Measurements from ENCODE around the gene OR2AE1. TPM values are rescaled to one million over a fixed set of nuclear protein-coding genes. Genes with fewer than 3 reads are reported as not detected.

The OR2AE1 gene
- total RNA-seq, 4 donors from 2014 or later: 0.72 to 1.2 TPM; not detected in 2

DNA sequence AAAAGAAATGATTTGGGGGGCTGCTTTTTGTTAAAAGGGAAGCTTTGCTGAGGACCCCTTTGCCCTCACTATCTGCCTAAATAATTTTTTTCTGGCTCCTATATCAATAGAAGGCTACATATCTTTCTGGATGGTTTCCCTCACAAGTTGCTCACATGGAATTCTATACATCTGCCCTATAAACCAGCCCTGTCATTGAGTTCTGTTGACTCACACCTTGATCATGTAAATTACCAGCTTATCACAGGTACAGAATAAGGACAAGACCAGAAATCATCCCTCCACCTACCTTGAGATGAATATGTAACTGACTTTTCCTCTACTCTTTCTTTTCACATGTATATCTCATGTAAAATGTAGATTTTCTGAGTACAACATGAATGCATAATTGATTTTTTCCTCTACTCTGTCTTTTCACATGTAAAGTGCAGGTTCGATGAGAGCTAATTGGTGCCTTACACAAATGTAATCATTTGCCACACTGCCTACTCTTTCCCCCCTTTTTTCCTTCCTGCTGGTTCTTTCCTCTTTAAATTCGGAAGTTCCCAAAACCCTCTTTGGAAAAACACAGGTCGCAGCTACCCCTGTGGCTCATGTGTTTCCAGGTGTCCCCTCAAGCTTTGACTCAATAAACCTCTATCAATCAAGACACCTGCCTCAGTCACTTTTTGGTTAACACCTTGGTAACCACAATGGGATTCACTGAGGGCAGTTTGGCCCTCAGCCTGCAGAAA, 36.5 kb downstream of the OR2AE1 start:
- no peak for TF ChIP-seq CTCF (IDR thresholded peaks at IDR 0.05)
- ATAC-seq (ENCODE audit: low FRiP score): no peak
- no peak for DNase-seq (ENCODE audit: low spot score)

- DNase-seq (ENCODE audit: low spot score) (no peak), ATAC-seq (ENCODE audit: low FRiP score) (no peak)
- no peak for TF ChIP-seq CTCF (IDR thresholded peaks at IDR 0.05)
Observed at GRCh38 chr7:99839287-99840021, 37.4 kb downstream of the OR2AE1 start.

- TF ChIP-seq CTCF (IDR thresholded peaks at IDR 0.05): no peak
- ATAC-seq (ENCODE audit: low FRiP score) (no peak), DNase-seq (ENCODE audit: low spot score) (no peak)
Observed at GRCh38 chr7:99837649-99838361, 39.0 kb downstream of the OR2AE1 start.

DNA sequence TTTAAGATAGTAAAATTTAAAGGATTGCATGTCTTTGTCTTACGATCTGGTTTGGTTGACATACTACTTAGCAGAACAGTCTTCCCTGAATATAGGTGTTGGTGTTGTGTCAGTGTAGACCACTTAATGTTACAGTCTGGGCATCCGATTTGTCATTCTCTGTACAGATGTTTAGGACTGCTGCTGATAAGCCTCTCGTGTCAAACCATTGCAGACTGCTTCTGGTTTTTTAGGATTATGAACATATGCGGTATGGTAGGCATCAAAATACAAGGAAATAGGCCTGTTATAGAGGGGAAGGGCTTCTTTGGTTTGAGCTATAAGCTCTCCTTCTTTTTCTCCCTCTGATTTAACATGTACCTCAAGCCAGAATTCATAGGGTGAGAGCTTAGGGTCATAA, 41.6 kb downstream of the OR2AE1 start:
- TF ChIP-seq CTCF (IDR thresholded peaks at IDR 0.05): no peak
- DNase-seq (ENCODE audit: low spot score): no peak
- ATAC-seq (ENCODE audit: low FRiP score): no peak

- DNase-seq (ENCODE audit: low spot score): no peak
- ATAC-seq (ENCODE audit: low FRiP score): no peak
- no peak for TF ChIP-seq CTCF (IDR thresholded peaks at IDR 0.05)
Observed at GRCh38 chr7:99834382-99834781, 42.5 kb downstream of the OR2AE1 start.

- DNase-seq (ENCODE audit: low spot score) (no peak), ATAC-seq (ENCODE audit: low FRiP score) (no peak)
- no peak for TF ChIP-seq CTCF (IDR thresholded peaks at IDR 0.05)
Observed at GRCh38 chr7:99833289-99833877, 43.5 kb downstream of the OR2AE1 start.
